ENCODE results near the gene SEC23B. TPM values are rescaled to one million over a fixed set of nuclear protein-coding genes. Genes with fewer than 3 reads are reported as not detected.

SEC23B gene
- polyA plus RNA-seq, 3 donors, result 38.9 to 88.1 (median 68.4) TPM

DNA sequence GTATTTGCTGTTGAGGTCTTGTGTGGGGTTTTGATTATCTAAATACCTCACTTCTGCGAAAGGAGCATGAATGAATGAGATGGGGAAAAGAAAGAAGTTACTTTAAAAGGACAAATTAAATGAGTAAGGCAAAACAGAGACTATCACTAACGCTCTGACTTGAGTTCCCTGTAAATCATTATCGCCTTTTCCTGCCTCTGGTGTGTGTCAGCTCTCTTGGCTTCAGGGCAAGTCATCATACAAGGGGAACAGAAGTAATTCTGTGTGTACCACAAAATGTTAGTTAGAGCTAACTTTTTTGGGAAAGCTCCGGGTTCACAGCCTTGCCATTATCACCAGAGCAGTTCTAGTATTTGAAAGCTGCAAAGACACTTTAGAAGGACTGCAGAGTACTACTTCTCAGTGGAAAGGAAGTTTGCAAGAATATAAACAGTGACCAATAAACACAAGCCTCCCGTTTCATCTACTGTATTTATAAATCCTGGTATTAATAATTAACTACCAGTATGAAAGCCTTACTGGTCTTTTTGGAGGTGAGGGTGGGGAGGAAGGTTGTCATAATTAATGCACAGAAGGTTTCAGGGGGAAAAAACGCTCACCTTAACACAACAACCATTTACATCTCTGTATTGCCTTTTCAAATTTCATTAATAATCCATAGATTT, 42.1 kb upstream of the SEC23B start:
- Mint-ChIP-seq H3K36me3 (peaks cover 4 to 9% of the 10 kb centered on the region in 2 donors), H3K27ac (no peak overlapping the region), H3K27me3 (ENCODE audit: low read depth in 3 of 3) (peaks cover 0 to 2% (median 0%) of the 10 kb centered on the region in 3 donors), H3K4me3 (no peak overlapping the region), H3K9me3 (no peaks in the 10 kb centered on the region), H3K4me1 (peaks cover 15% of the 10 kb centered on the region)
- Histone ChIP-seq H3K4me1 (ENCODE audit: control insufficient read depth in 1 of 2, insufficient read depth in 2 of 2, low read length in 2 of 2) (peaks cover 14 to 22% of the 10 kb centered on the region in 2 donors), H3K9ac (ENCODE audit: insufficient read depth, low read length, poor library complexity, severe bottlenecking) (no peak overlapping the region), H3K79me2 (ENCODE audit: insufficient read depth, low read length) (peaks cover 30% of the 10 kb centered on the region), H2AFZ (ENCODE audit: insufficient read depth, low read depth, low read length, poor library complexity, severe bottlenecking) (peak overlapping the region; percentile 54), H3K36me3 (replicated peaks in 1 of 2; ENCODE audit: control insufficient read depth in 1 of 2, insufficient read depth in 2 of 2, low read length in 2 of 2) (peaks cover under 1 to 16% of the 10 kb centered on the region in 2 donors), H4K20me1 (ENCODE audit: insufficient read depth, low read length) (no peaks in the 10 kb centered on the region), H3K4me2 (replicated peaks; ENCODE audit: extremely low read depth, low read length, poor library complexity, severe bottlenecking) (no peak overlapping the region), H3K27me3 (ENCODE audit: control insufficient read depth in 2 of 2, insufficient read depth in 2 of 2, low read length in 2 of 2) (no peaks in the 10 kb centered on the region), H3K27ac (ENCODE audit: low read depth in 1 of 2, low read length in 2 of 2) (no peak overlapping the region), H3K9me3 (replicated peaks in 1 of 2; ENCODE audit: control insufficient read depth in 1 of 2, insufficient read depth in 1 of 2, low read length in 2 of 2) (no peaks in the 10 kb centered on the region), H3K4me3 (replicated peaks in 1 of 3; ENCODE audit: low read depth in 2 of 3, low read length in 3 of 3) (no peak overlapping the region)
- WGBS (ENCODE audit: insufficient coverage), result 68% methylated on average over 2 of the region's 6 CpGs
- DNase-seq, result no peak
- intact Hi-C loops (cut with micrococcal nuclease), result loop anchor here (2.0 to 10.0 kb wide), 4 partner anchors 41 to 181 kb away; partner anchors contain the start of genes DTD1 (in 2 of the 2), SEC23B (in 1 of the 2) and ZNF133 (in 1 of the 2)
- TF ChIP-seq, protein P1, sequence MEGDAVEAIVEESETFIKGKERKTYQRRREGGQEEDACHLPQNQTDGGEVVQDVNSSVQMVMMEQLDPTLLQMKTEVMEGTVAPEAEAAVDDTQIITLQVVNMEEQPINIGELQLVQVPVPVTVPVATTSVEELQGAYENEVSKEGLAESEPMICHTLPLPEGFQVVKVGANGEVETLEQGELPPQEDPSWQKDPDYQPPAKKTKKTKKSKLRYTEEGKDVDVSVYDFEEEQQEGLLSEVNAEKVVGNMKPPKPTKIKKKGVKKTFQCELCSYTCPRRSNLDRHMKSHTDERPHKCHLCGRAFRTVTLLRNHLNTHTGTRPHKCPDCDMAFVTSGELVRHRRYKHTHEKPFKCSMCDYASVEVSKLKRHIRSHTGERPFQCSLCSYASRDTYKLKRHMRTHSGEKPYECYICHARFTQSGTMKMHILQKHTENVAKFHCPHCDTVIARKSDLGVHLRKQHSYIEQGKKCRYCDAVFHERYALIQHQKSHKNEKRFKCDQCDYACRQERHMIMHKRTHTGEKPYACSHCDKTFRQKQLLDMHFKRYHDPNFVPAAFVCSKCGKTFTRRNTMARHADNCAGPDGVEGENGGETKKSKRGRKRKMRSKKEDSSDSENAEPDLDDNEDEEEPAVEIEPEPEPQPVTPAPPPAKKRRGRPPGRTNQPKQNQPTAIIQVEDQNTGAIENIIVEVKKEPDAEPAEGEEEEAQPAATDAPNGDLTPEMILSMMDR (IDR thresholded peaks at IDR 0.05), result no peak

DNA sequence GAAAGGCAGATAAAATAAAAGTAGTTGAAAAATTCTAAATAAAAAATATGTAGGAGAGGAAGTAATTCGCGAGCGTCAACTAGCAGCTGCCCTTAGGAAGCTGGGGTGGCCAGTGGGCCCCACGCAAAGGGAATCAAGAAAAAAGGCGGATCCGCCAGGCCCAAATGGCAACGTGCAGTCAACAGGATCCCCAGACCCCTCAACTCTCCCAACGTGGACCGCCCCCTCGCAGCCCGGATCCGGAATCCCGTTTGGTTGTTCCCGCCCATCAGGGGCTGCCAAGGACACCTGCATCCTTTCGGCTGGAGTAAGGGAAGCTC, 41.2 kb upstream of the SEC23B start:
- Histone ChIP-seq H3K79me2 (ENCODE audit: insufficient read depth, low read length) (peaks cover 30% of the 10 kb centered on the region), H3K4me3 (replicated peaks in 1 of 3; ENCODE audit: low read depth in 2 of 3, low read length in 3 of 3) (peak overlapping the region; percentile 45 to 100 (median 70)), H3K27ac (ENCODE audit: low read depth in 1 of 2, low read length in 2 of 2) (no peak overlapping the region), H3K27me3 (ENCODE audit: control insufficient read depth in 2 of 2, insufficient read depth in 2 of 2, low read length in 2 of 2) (no peaks in the 10 kb centered on the region), H4K20me1 (ENCODE audit: insufficient read depth, low read length) (no peaks in the 10 kb centered on the region), H3K9ac (ENCODE audit: insufficient read depth, low read length, poor library complexity, severe bottlenecking) (peak overlapping the region; percentile 86), H3K4me1 (ENCODE audit: control insufficient read depth in 1 of 2, insufficient read depth in 2 of 2, low read length in 2 of 2) (peaks cover 14 to 22% of the 10 kb centered on the region in 2 donors), H2AFZ (ENCODE audit: insufficient read depth, low read depth, low read length, poor library complexity, severe bottlenecking) (peak overlapping the region; percentile 97), H3K4me2 (replicated peaks; ENCODE audit: extremely low read depth, low read length, poor library complexity, severe bottlenecking) (peak overlapping the region; percentile 87), H3K36me3 (replicated peaks in 1 of 2; ENCODE audit: control insufficient read depth in 1 of 2, insufficient read depth in 2 of 2, low read length in 2 of 2) (peaks cover 8 to 25% of the 10 kb centered on the region in 2 donors), H3K9me3 (replicated peaks in 1 of 2; ENCODE audit: control insufficient read depth in 1 of 2, insufficient read depth in 1 of 2, low read length in 2 of 2) (no peaks in the 10 kb centered on the region)
- H3K27ac Mint-ChIP-seq, result peak overlapping the region in 5 of 7 donors; percentile 95 to 99 (median 97)
- TF ChIP-seq, protein P1 (IDR thresholded peaks at IDR 0.05), result no peak
- peaks cover 15% of the 10 kb centered on the region for H3K4me1 Mint-ChIP-seq
- H3K9me3 Mint-ChIP-seq, result no peaks in the 10 kb centered on the region
- peaks cover 0 to 2% (median 0%) of the 10 kb centered on the region in 3 donors for H3K27me3 Mint-ChIP-seq (ENCODE audit: low read depth in 3 of 3)
- peaks cover 13 to 17% of the 10 kb centered on the region in 2 donors for H3K36me3 Mint-ChIP-seq
- peak overlapping the region; percentile 97 to 98 for H3K4me3 Mint-ChIP-seq
- under 1% methylated on average over 13 of the region's 15 CpGs for WGBS (ENCODE audit: insufficient coverage)
- intact Hi-C loops (cut with micrococcal nuclease), result loop anchor here (2.0 to 10.0 kb wide), 4 partner anchors 40 to 182 kb away; partner anchors contain the start of genes DTD1 (in 2 of the 2), SEC23B (in 1 of the 2) and ZNF133 (in 1 of the 2)
- no peak for DNase-seq

Data from CD14-positive monocyte (primary cell).